HL-60 (cell line): ENCODE data around the gene SFMBT2.

Experiments
- DNase-seq, 2 experiments: peaks; one replicate each; pipeline ENCODE4 v3.0.0-alpha.2; 2010 to 2020; ENCODE audit warnings: low read depth in 1 of 2, low spot score in 1 of 2
- H3K27ac ChIP-seq: fragments of 250-450 bp; sonication (Bioruptor Pico); replicated peaks from 2 replicates; pipeline ENCODE4 v1.5.1; 2020; ENCODE audit warnings: mild to moderate bottlenecking, moderate library complexity
- H3K27me3 ChIP-seq: fragments of 250-450 bp; sonication (Bioruptor Pico); 2 replicates; pipeline ENCODE4 v1.5.1; 2021; ENCODE audit warnings: mild to moderate bottlenecking, moderate library complexity; ENCODE audit not compliant: insufficient read depth, poor library complexity, severe bottlenecking
- H3K4me3 ChIP-seq: replicated peaks from 2 replicates; pipeline ENCODE4 v1.5.1; 2011; ENCODE audit warnings: mild to moderate bottlenecking, control low read depth, low read length; ENCODE audit not compliant: insufficient read depth
- GABPA ChIP-seq: IDR thresholded peaks from 2 replicates; pipeline ENCODE4 v1.6.1; 2012; ENCODE audit warnings: low read depth
- POLR2AphosphoS5 ChIP-seq: IDR thresholded peaks from 2 replicates; pipeline ENCODE4 v1.6.1; 2012; ENCODE audit warnings: low read depth
- SPI1 ChIP-seq: IDR thresholded peaks from 2 replicates; pipeline ENCODE4 v1.6.1; 2012; ENCODE audit warnings: low read depth, mild to moderate bottlenecking, borderline replicate concordance
- TF ChIP-seq, protein P1 (sequence below): IDR thresholded peaks from 2 replicates; pipeline ENCODE4 v1.6.1; 2012; ENCODE audit warnings: low read depth; ENCODE audit not compliant: insufficient replicate concordance
- TF ChIP-seq, protein P2 (sequence below): IDR thresholded peaks from one replicate; pipeline ENCODE4 v1.5.1; 2011; ENCODE audit warnings: low read length, control low read depth, inconsistent platforms; ENCODE audit not compliant: insufficient read depth

SFMBT2 gene

DNA sequence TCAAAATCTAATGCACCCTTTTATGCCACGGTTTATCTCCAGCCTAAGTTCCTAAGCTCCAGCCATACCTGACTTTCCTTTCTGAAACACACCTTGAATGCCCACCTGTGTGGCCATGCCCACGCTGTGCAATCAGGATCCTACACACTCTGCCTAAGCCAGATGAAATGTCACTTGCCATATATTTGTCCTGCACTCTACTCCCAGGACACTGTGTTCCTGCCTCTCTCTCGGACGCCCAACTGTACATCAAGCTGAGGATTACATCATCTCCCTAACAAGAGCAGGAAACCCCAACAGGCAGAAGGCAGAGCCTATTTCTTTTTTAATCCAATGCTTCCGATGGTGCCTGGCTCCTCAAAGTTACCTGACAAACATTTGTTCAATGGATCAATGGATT lies 214.6 kb downstream of the SFMBT2 start:
- Histone ChIP-seq H3K27me3 (no peaks in the 10 kb centered on the region), H3K4me3 (no peak overlapping the region), H3K27ac (no peak overlapping the region)
- no peak for TF ChIP-seq POLR2AphosphoS5
- TF ChIP-seq SPI1 = no peak
- TF ChIP-seq, protein P1, sequence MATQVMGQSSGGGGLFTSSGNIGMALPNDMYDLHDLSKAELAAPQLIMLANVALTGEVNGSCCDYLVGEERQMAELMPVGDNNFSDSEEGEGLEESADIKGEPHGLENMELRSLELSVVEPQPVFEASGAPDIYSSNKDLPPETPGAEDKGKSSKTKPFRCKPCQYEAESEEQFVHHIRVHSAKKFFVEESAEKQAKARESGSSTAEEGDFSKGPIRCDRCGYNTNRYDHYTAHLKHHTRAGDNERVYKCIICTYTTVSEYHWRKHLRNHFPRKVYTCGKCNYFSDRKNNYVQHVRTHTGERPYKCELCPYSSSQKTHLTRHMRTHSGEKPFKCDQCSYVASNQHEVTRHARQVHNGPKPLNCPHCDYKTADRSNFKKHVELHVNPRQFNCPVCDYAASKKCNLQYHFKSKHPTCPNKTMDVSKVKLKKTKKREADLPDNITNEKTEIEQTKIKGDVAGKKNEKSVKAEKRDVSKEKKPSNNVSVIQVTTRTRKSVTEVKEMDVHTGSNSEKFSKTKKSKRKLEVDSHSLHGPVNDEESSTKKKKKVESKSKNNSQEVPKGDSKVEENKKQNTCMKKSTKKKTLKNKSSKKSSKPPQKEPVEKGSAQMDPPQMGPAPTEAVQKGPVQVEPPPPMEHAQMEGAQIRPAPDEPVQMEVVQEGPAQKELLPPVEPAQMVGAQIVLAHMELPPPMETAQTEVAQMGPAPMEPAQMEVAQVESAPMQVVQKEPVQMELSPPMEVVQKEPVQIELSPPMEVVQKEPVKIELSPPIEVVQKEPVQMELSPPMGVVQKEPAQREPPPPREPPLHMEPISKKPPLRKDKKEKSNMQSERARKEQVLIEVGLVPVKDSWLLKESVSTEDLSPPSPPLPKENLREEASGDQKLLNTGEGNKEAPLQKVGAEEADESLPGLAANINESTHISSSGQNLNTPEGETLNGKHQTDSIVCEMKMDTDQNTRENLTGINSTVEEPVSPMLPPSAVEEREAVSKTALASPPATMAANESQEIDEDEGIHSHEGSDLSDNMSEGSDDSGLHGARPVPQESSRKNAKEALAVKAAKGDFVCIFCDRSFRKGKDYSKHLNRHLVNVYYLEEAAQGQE = no peak
- TF ChIP-seq GABPA = no peak
- TF ChIP-seq, protein P2, sequence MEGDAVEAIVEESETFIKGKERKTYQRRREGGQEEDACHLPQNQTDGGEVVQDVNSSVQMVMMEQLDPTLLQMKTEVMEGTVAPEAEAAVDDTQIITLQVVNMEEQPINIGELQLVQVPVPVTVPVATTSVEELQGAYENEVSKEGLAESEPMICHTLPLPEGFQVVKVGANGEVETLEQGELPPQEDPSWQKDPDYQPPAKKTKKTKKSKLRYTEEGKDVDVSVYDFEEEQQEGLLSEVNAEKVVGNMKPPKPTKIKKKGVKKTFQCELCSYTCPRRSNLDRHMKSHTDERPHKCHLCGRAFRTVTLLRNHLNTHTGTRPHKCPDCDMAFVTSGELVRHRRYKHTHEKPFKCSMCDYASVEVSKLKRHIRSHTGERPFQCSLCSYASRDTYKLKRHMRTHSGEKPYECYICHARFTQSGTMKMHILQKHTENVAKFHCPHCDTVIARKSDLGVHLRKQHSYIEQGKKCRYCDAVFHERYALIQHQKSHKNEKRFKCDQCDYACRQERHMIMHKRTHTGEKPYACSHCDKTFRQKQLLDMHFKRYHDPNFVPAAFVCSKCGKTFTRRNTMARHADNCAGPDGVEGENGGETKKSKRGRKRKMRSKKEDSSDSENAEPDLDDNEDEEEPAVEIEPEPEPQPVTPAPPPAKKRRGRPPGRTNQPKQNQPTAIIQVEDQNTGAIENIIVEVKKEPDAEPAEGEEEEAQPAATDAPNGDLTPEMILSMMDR = no peak
- DNase-seq = no peak

GRCh38 chr10:7195118-7195517 lies 215.7 kb downstream of the SFMBT2 start:
- TF ChIP-seq GABPA = no peak
- H3K27me3 ChIP-seq = no peaks in the 10 kb centered on the region
- DNase-seq = no peak
- H3K27ac ChIP-seq = no peak overlapping the region
- no peak overlapping the region for H3K4me3 ChIP-seq

DNA sequence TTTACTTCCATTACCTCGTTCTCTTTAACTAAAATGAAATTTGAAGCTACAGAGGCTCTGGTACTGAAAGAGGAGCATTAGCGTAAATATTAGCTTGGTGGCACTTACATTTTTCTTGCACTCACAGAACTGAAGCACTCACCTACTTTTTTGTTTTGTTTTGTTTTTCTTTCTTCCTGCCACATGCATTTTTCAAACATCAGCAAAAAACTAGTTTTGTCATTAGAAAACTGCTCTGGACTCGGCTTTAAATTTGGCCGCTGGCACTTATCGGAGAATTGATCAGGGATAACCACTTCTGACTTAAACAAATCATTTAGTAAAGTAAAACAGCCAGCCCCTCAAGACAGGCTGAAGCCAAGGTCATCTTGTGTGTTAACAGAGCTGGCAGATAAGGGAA lies 216.3 kb downstream of the SFMBT2 start:
- no peak for DNase-seq
- no peak overlapping the region for H3K4me3 ChIP-seq
- TF ChIP-seq POLR2AphosphoS5 = no peak
- TF ChIP-seq, protein P2 = no peak
- TF ChIP-seq SPI1 = no peak
- TF ChIP-seq GABPA = no peak
- TF ChIP-seq, protein P1 = no peak
- no peak overlapping the region for H3K27ac ChIP-seq
- no peaks in the 10 kb centered on the region for H3K27me3 ChIP-seq

- TF ChIP-seq, protein P1 = no peak
- no peak for TF ChIP-seq POLR2AphosphoS5
- no peak for TF ChIP-seq SPI1
- TF ChIP-seq, protein P2 = no peak
- no peak for TF ChIP-seq GABPA
- Histone ChIP-seq H3K27ac (no peak overlapping the region), H3K4me3 (no peak overlapping the region), H3K27me3 (no peaks in the 10 kb centered on the region)
- DNase-seq = no peak
These were observed 217.5 kb downstream of the SFMBT2 start for GRCh38 chr10:7193369-7193768.
